ENCODE measurements around the gene MFRP.
A peak's percentile ranks its signal among the peaks of the same experiment; 100 is the strongest.

Gene MFRP

DNA sequence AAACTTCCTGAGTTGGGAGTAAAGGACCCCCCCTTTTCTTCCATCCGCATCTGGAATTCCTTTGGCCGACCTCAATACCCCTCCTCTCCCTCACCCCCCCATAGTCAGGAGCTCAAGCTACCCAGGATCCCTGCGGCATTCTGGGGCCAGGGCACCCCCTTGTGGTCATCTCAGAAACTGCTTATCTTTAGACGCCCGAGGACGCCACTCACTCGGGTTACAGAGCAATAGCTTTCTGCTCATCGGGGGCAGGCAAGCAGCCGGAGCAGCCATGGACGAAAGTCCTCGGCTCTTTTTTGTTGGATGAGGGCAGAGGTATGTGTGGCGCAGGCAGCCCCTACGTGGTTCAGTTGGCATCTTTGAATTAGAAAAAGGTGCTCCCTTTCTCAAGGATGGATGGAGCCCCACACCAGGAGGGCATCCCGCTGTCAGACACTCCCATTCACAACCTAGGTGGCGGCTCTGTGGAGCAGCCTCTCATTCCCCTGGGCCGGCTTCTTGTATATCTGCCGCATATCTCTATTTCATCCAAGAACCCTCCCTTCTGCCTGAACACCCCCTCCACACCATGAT is 8.1 kb downstream of the MFRP start:
- DNase-seq (ENCODE audit: low spot score), result peak; percentile 83

GRCh38 chr11:119337581-119338317 is 8.8 kb downstream of the MFRP start:
- peak; percentile 40 for DNase-seq (ENCODE audit: low spot score)

GRCh38 chr11:119336744-119337469 is 9.6 kb downstream of the MFRP start:
- no peak for DNase-seq (ENCODE audit: low spot score)

GRCh38 chr11:119335655-119336543 is 10.6 kb downstream of the MFRP start:
- DNase-seq (ENCODE audit: low spot score), result no peak

DNA sequence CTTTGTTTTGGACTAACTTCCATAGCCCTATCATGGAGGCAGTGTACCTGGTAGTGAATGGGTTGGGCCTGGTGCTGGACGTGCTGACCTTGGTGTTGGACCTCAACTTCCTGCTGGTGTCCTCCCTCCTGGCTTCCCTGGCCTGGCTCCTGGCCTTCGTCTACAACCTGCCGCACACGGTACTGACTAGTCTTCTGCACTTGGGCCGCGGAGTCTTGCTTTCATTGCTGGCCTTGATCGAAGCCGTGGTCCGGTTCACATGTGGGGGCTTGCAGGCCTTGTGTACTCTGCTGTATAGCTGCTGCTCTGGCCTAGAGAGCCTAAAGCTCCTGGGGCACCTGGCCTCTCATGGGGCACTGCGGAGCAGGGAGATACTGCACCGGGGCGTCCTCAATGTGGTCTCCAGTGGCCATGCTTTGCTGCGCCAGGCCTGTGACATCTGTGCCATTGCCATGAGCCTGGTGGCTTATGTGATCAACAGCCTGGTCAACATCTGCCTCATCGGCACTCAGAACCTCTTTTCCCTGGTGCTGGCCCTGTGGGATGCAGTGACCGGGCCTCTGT is 11.3 kb downstream of the MFRP start:
- DNase-seq (ENCODE audit: low spot score), result no peak

- DNase-seq (ENCODE audit: low spot score), result peak; percentile 99
Observed at GRCh38 chr11:119334174-119334930, 12.2 kb downstream of the MFRP start, which contains the start of gene RNF26. Gene RNF26 (plus strand): TSS chr11:119334527. CDS start chr11:119335123, 596 bp downstream.

- no peak for DNase-seq (ENCODE audit: low spot score)
Observed at GRCh38 chr11:119332111-119332765, 14.3 kb downstream of the MFRP start.

- no peak for DNase-seq (ENCODE audit: low spot score)
Observed at GRCh38 chr11:119330237-119330636, 16.3 kb downstream of the MFRP start.

DNA sequence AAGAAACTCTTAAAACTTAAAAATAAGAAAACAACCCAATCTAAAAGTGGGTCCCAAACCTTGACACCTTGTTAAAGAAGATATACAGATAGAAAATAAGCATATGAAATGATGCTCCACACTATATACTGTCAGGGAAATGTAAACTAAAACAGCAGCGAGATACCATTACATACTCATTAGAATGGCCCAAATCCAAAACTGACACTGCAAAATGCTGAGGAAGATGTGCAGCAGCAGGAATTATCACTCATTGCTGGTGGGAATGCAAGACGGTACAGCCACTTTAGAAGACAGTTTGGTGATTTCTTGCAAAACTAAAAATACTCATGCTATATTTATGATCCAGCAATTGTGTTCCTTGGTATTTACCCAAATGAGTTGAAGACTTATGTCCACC is 17.2 kb downstream of the MFRP start:
- DNase-seq (ENCODE audit: low spot score), result no peak

DNA sequence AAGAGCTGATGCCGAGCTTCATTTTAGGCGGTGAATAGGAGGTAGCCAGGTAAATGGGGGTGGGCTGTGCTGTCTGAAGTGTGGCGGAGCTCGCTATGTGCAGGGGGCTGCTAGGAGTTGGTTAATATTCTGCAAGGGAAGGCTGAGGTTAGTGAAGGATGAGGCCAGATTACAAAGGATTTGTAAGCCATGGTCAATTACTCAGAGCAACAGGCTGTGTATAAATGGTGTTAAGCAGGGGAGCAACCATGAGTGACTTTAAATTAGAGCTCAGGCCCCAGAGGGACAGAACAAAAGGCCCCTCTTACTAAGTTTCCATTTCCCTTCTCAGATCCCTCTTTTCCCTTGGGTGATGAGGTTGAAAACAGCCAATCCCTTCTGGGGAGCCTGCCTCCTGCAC is 22.3 kb downstream of the MFRP start:
- DNase-seq (ENCODE audit: low spot score), result no peak

DNA sequence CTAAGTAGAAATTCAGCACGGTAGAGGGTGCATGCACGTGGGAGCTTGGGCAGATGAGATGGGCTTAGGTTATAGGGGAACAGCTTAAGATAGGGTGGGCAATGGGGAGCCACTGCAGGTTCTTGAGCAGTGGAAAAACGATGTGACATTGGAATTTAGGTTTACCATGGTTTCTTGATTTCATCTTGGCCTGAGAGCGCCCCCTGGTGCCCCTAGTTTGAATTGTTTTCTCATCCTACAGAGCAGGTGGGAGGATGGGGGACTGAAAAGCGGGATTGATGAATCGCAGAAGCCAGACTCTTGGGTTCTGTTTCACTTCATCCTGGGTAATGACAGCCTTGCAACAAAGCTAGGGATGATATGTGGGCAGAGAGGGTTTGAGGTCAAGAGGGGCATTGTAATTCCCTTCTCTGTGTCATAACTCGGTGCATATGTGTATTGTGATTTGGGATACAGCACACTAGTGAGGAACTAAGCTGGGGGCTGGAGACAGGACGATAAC is 22.9 kb downstream of the MFRP start:
- DNase-seq (ENCODE audit: low spot score), result peak; percentile 80

DNA sequence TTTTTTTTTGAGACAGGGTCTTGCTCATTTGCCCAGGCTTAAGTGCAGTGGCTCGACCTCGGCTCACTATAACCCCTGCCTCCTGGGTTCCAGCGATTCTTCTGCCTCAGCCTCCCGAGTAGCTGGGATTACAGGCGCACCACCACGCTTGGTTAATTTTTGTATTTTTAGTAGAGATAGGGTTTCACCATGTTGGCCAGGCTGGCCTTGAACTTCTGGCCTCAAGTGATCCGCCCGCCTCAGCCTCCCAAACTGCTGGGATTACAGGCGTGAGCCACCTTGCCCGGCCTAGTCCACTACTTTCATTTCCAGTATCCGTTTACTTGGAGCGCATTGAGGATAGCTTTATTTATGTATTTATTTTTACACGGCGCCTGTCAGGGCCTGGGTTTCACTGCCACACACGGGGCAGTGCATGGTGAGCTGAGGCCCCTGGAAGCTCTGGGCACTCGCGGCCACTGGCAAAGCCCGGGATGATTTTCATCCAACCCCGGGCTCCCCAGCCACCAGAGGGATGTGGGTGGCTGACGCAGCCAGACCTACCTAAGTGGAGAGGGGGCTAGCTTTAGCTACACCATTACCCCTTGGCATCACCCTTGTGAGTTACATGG is 23.5 kb downstream of the MFRP start:
- no peak for DNase-seq (ENCODE audit: low spot score)

GRCh38 chr11:119322360-119322739 is 24.2 kb downstream of the MFRP start:
- no peak for DNase-seq (ENCODE audit: low spot score)

GRCh38 chr11:119320776-119321524 is 25.6 kb downstream of the MFRP start:
- peak; percentile 60 for DNase-seq (ENCODE audit: low spot score)

- DNase-seq (ENCODE audit: low spot score), result no peak
Observed at GRCh38 chr11:119320240-119320775, 26.2 kb downstream of the MFRP start.

DNA sequence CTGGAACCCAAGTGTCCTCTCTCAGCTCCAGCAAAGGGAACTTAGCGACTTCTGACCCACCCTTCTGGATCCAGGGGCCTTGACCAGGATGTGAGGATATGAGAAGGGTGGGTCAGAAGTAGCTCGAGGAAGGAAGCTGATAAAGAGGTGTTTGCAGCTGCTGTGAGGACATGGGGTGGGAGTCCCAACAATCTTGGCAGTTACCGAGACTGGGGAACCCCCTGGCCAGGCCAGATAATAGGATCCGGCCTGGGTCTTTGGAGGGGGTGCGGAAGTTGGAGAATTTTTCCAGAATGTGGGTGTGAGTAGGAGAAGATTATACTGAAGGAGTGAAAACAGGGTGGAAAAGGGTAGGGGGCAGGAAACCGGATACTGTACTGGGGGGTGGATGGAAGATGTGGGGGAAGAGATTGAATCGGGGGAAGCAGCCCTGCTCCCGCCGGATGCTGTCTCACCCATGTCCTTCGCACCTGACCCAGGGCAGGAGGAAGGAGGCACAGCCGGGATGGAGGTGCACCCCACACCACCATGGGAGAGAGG is 26.7 kb downstream of the MFRP start:
- no peak for DNase-seq (ENCODE audit: low spot score)

DNA sequence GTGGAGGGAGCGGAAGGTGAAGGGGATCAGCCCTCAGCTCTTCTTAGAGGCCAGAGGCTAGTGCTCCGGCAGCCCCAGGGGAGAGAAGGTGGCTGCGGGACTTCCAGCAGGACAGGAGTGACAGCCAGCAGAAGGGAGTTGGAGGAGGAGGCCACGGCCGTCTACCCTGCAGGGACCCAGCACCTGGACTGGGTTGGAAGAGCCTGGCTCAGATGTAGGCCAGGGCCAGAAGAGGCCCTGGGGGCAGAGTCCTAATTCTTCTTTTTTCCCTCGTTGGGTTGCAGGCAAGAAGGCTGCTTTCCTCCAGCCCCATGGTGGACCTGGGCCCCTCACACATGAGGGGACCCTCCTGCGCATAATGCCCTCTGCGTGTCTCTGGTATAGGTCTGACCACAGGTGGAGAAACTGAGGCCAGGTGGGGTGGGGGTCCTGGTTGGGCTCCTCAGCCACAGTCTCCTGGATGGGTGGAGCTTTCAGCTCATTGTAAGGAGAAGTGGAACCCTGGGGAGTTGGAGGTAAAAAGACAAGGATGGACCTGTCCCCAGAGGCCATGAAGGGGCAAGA is 27.3 kb downstream of the MFRP start:
- no peak for DNase-seq (ENCODE audit: low spot score)

All from NAMALWA (cell line).